ENCODE measurements around the gene XPC. TPM values are rescaled to one million over a fixed set of nuclear protein-coding genes. Genes with fewer than 3 reads are reported as not detected.

Gene XPC
- total and polyA plus RNA-seq, 5 donors from 2014 or later = 31.3 to 75.5 (median 41.0) TPM

- Histone ChIP-seq H3K4me1 (ENCODE audit: control insufficient read depth, insufficient read depth, low read length, poor library complexity, severe bottlenecking) (peaks cover 55% of the 10 kb centered on the region), H3K36me3 (ENCODE audit: control insufficient read depth, insufficient read depth, low read length) (peaks cover 33% of the 10 kb centered on the region), H3K27ac (ENCODE audit: insufficient read depth, low read length, poor library complexity, severe bottlenecking) (peak overlapping the region; percentile 99), H3K9me3 (ENCODE audit: control insufficient read depth in 2 of 2, low read length in 2 of 2) (no peaks in the 10 kb centered on the region), H3K4me3 (ENCODE audit: low read depth, low read length) (no peak overlapping the region), H3K27me3 (ENCODE audit: control insufficient read depth, insufficient read depth, low read length) (no peaks in the 10 kb centered on the region)
- ATAC-seq (ENCODE audit: low read depth in 2 of 2) (no peak), DNase-seq (no peak)
- Mint-ChIP-seq H3K27me3 (no peaks in the 10 kb centered on the region), H3K27ac (peak overlapping the region; percentile 92 to 98 (median 98)), H3K4me3 (peak overlapping the region in 2 of 4 donors; percentile 7 to 11), H3K4me1 (peaks cover 23 to 58% (median 36%) of the 10 kb centered on the region in 4 donors), H3K36me3 (peaks cover 27% of the 10 kb centered on the region), H3K9me3 (no peaks in the 10 kb centered on the region)
Measured at GRCh38 chr3:14141144-14141543, 37.3 kb downstream of the XPC start.

- no peaks in the 10 kb centered on the region for H3K27me3 Mint-ChIP-seq
- peak overlapping the region; percentile 92 to 98 (median 98) for H3K27ac Mint-ChIP-seq
- Histone ChIP-seq H3K4me3 (ENCODE audit: low read depth, low read length) (no peak overlapping the region), H3K27me3 (ENCODE audit: control insufficient read depth, insufficient read depth, low read length) (no peaks in the 10 kb centered on the region), H3K9me3 (ENCODE audit: control insufficient read depth in 2 of 2, low read length in 2 of 2) (no peaks in the 10 kb centered on the region), H3K4me1 (ENCODE audit: control insufficient read depth, insufficient read depth, low read length, poor library complexity, severe bottlenecking) (peaks cover 51% of the 10 kb centered on the region), H3K36me3 (ENCODE audit: control insufficient read depth, insufficient read depth, low read length) (peaks cover 35% of the 10 kb centered on the region), H3K27ac (ENCODE audit: insufficient read depth, low read length, poor library complexity, severe bottlenecking) (peak overlapping the region; percentile 99)
- no peaks in the 10 kb centered on the region for H3K9me3 Mint-ChIP-seq
- DNase-seq = no peak
- peaks cover 23 to 55% (median 36%) of the 10 kb centered on the region in 4 donors for H3K4me1 Mint-ChIP-seq
- H3K4me3 Mint-ChIP-seq = peak overlapping the region in 1 of 4 donors; percentile 30
- no peak for ATAC-seq (ENCODE audit: low read depth in 2 of 2)
- peaks cover 29% of the 10 kb centered on the region for H3K36me3 Mint-ChIP-seq
Measured at GRCh38 chr3:14140668-14141067, 37.7 kb downstream of the XPC start.

- H3K4me3 Mint-ChIP-seq = no peak overlapping the region
- H3K4me1 Mint-ChIP-seq = peaks cover 16 to 46% (median 30%) of the 10 kb centered on the region in 4 donors
- H3K9me3 Mint-ChIP-seq = no peaks in the 10 kb centered on the region
- peak overlapping the region; percentile 69 to 90 (median 83) for H3K27ac Mint-ChIP-seq
- peaks cover 41% of the 10 kb centered on the region for H3K36me3 ChIP-seq (ENCODE audit: control insufficient read depth, insufficient read depth, low read length)
- no peak overlapping the region for H3K27ac ChIP-seq (ENCODE audit: insufficient read depth, low read length, poor library complexity, severe bottlenecking)
- no peak overlapping the region for H3K4me3 ChIP-seq (ENCODE audit: low read depth, low read length)
- no peaks in the 10 kb centered on the region for H3K27me3 ChIP-seq (ENCODE audit: control insufficient read depth, insufficient read depth, low read length)
- peaks cover 28% of the 10 kb centered on the region for H3K36me3 Mint-ChIP-seq
- H3K9me3 ChIP-seq (ENCODE audit: control insufficient read depth in 2 of 2, low read length in 2 of 2) = no peaks in the 10 kb centered on the region
- H3K4me1 ChIP-seq (ENCODE audit: control insufficient read depth, insufficient read depth, low read length, poor library complexity, severe bottlenecking) = peaks cover 42% of the 10 kb centered on the region
- no peak for ATAC-seq (ENCODE audit: low read depth in 2 of 2)
- H3K27me3 Mint-ChIP-seq = no peaks in the 10 kb centered on the region
- no peak for DNase-seq
Measured at GRCh38 chr3:14139771-14140170, 38.6 kb downstream of the XPC start.

GRCh38 chr3:14138878-14139655 is 39.3 kb downstream of the XPC start:
- Histone ChIP-seq H3K27me3 (ENCODE audit: control insufficient read depth, insufficient read depth, low read length) (no peaks in the 10 kb centered on the region), H3K27ac (ENCODE audit: insufficient read depth, low read length, poor library complexity, severe bottlenecking) (no peak overlapping the region), H3K4me3 (ENCODE audit: low read depth, low read length) (no peak overlapping the region), H3K4me1 (ENCODE audit: control insufficient read depth, insufficient read depth, low read length, poor library complexity, severe bottlenecking) (peaks cover 35% of the 10 kb centered on the region), H3K9me3 (ENCODE audit: control insufficient read depth in 2 of 2, low read length in 2 of 2) (no peaks in the 10 kb centered on the region), H3K36me3 (ENCODE audit: control insufficient read depth, insufficient read depth, low read length) (peaks cover 48% of the 10 kb centered on the region)
- ATAC-seq (ENCODE audit: low read depth in 2 of 2) = no peak
- peak overlapping the region; percentile 26 to 83 (median 81) for H3K27ac Mint-ChIP-seq
- no peaks in the 10 kb centered on the region for H3K9me3 Mint-ChIP-seq
- H3K36me3 Mint-ChIP-seq = peaks cover 27% of the 10 kb centered on the region
- H3K4me3 Mint-ChIP-seq = no peak overlapping the region
- peaks cover 12 to 39% (median 25%) of the 10 kb centered on the region in 4 donors for H3K4me1 Mint-ChIP-seq
- DNase-seq = no peak
- no peaks in the 10 kb centered on the region for H3K27me3 Mint-ChIP-seq

GRCh38 chr3:14138109-14138877 is 40.1 kb downstream of the XPC start:
- Histone ChIP-seq H3K27me3 (ENCODE audit: control insufficient read depth, insufficient read depth, low read length) (no peaks in the 10 kb centered on the region), H3K9me3 (ENCODE audit: control insufficient read depth in 2 of 2, low read length in 2 of 2) (no peaks in the 10 kb centered on the region), H3K4me3 (ENCODE audit: low read depth, low read length) (no peak overlapping the region), H3K36me3 (ENCODE audit: control insufficient read depth, insufficient read depth, low read length) (peaks cover 56% of the 10 kb centered on the region), H3K4me1 (ENCODE audit: control insufficient read depth, insufficient read depth, low read length, poor library complexity, severe bottlenecking) (peaks cover 27% of the 10 kb centered on the region), H3K27ac (ENCODE audit: insufficient read depth, low read length, poor library complexity, severe bottlenecking) (no peak overlapping the region)
- ATAC-seq (ENCODE audit: low read depth in 2 of 2) = no peak
- Mint-ChIP-seq H3K27ac (peak overlapping the region in 2 of 3 donors; percentile 44 to 81), H3K36me3 (peaks cover 28% of the 10 kb centered on the region), H3K4me1 (peaks cover 12 to 32% (median 23%) of the 10 kb centered on the region in 4 donors), H3K4me3 (peak overlapping the region in 1 of 4 donors; percentile 55), H3K9me3 (no peaks in the 10 kb centered on the region), H3K27me3 (no peaks in the 10 kb centered on the region)
- no peak for DNase-seq

- H3K27ac ChIP-seq (ENCODE audit: insufficient read depth, low read length, poor library complexity, severe bottlenecking) = peak overlapping the region; percentile 6
Measured at GRCh38 chr3:14137445-14137844, 41.0 kb downstream of the XPC start.

GRCh38 chr3:14137004-14137403 is 41.4 kb downstream of the XPC start:
- Histone ChIP-seq H3K27me3 (ENCODE audit: control insufficient read depth, insufficient read depth, low read length) (no peaks in the 10 kb centered on the region), H3K27ac (ENCODE audit: insufficient read depth, low read length, poor library complexity, severe bottlenecking) (no peak overlapping the region), H3K36me3 (ENCODE audit: control insufficient read depth, insufficient read depth, low read length) (peaks cover 66% of the 10 kb centered on the region), H3K4me1 (ENCODE audit: control insufficient read depth, insufficient read depth, low read length, poor library complexity, severe bottlenecking) (peaks cover 14% of the 10 kb centered on the region), H3K9me3 (ENCODE audit: control insufficient read depth in 2 of 2, low read length in 2 of 2) (no peaks in the 10 kb centered on the region), H3K4me3 (ENCODE audit: low read depth, low read length) (no peak overlapping the region)
- Mint-ChIP-seq H3K4me1 (peaks cover 0 to 19% (median 11%) of the 10 kb centered on the region in 4 donors), H3K27ac (peak overlapping the region in 1 of 3 donors; percentile 26), H3K9me3 (no peaks in the 10 kb centered on the region), H3K36me3 (peaks cover 36% of the 10 kb centered on the region), H3K4me3 (no peak overlapping the region), H3K27me3 (no peaks in the 10 kb centered on the region)
- no peak for DNase-seq
- no peak for ATAC-seq (ENCODE audit: low read depth in 2 of 2)

More at GRCh38 chr3:14137445-14137844, 41.0 kb downstream of the XPC start:
- Mint-ChIP-seq H3K9me3 (no peaks in the 10 kb centered on the region), H3K27me3 (no peaks in the 10 kb centered on the region), H3K4me3 (peak overlapping the region in 1 of 4 donors; percentile 55), H3K27ac (no peak overlapping the region), H3K4me1 (peaks cover 4 to 23% (median 15%) of the 10 kb centered on the region in 4 donors), H3K36me3 (peaks cover 35% of the 10 kb centered on the region)
- no peak for ATAC-seq (ENCODE audit: low read depth in 2 of 2)
- Histone ChIP-seq H3K4me3 (ENCODE audit: low read depth, low read length) (no peak overlapping the region), H3K9me3 (ENCODE audit: control insufficient read depth in 2 of 2, low read length in 2 of 2) (no peaks in the 10 kb centered on the region), H3K36me3 (ENCODE audit: control insufficient read depth, insufficient read depth, low read length) (peaks cover 64% of the 10 kb centered on the region), H3K4me1 (ENCODE audit: control insufficient read depth, insufficient read depth, low read length, poor library complexity, severe bottlenecking) (peaks cover 18% of the 10 kb centered on the region), H3K27me3 (ENCODE audit: control insufficient read depth, insufficient read depth, low read length) (no peaks in the 10 kb centered on the region)
- DNase-seq = no peak
